ENCODE measurements around the gene TP73. TPM values are rescaled to one million over a fixed set of nuclear protein-coding genes. Genes with fewer than 3 reads are reported as not detected.

Gene TP73
- polyA plus RNA-seq, 1 donor from 2014 or later: not detected

DNA sequence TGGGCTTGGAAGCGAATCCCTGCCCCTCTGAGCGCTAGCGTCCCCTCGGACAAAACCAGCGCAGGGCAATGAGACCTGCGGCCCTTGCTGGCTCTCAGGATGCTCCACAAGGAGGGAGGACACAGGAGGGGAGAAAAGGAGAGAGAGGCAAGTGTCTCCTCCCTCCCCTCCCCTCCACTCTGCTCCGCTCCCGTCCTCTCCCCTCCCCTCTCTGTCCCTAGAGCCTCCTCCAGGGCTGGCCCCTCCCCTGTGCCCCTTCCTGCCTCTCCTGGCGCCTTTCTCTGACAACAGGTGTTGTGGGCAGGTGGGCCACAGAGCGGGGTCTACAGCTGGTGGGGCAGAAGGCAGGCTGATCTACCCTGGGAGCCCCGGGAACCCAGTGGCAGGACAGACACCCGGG lies 35.2 kb downstream of the TP73 start:
- Histone ChIP-seq H3F3A (ENCODE audit: insufficient read depth, low read length, poor library complexity, severe bottlenecking) (no peaks in the 10 kb centered on the region), H3K27me3 (ENCODE audit: insufficient read depth, low read depth, low read length) (no peaks in the 10 kb centered on the region), H3K9me3 (ENCODE audit: low read length) (no peaks in the 10 kb centered on the region), H4K20me1 (ENCODE audit: insufficient read depth) (no peaks in the 10 kb centered on the region), H3K4me2 (ENCODE audit: low read length) (no peak overlapping the region), H3K9me2 (ENCODE audit: insufficient read depth, low read length) (no peaks in the 10 kb centered on the region), H3K27ac (ENCODE audit: low read length) (no peak overlapping the region), H3K79me2 (replicated peaks; ENCODE audit: insufficient read depth, low read length) (no peaks in the 10 kb centered on the region), H3K36me3 (ENCODE audit: insufficient read depth, low read length) (no peaks in the 10 kb centered on the region), H3K9ac (ENCODE audit: low read length) (no peak overlapping the region), H3K4me3 (ENCODE audit: low read length) (no peak overlapping the region), H2AFZ (ENCODE audit: low read depth, low read length) (no peak overlapping the region)
- TF ChIP-seq EP300 (conservative IDR thresholded peaks at IDR 0.05; ENCODE audit: poor library complexity, severe bottlenecking) (no peak), RAD21 (conservative IDR thresholded peaks at IDR 0.05) (no peak), EZH2 (IDR thresholded peaks at IDR 0.05; ENCODE audit: borderline replicate concordance, insufficient read depth, low read length, poor library complexity, severe bottlenecking) (no peak), MXI1 (conservative IDR thresholded peaks at IDR 0.05; ENCODE audit: poor library complexity, severe bottlenecking) (no peak), POLR2AphosphoS5 (IDR thresholded peaks at IDR 0.05) (no peak)

DNA sequence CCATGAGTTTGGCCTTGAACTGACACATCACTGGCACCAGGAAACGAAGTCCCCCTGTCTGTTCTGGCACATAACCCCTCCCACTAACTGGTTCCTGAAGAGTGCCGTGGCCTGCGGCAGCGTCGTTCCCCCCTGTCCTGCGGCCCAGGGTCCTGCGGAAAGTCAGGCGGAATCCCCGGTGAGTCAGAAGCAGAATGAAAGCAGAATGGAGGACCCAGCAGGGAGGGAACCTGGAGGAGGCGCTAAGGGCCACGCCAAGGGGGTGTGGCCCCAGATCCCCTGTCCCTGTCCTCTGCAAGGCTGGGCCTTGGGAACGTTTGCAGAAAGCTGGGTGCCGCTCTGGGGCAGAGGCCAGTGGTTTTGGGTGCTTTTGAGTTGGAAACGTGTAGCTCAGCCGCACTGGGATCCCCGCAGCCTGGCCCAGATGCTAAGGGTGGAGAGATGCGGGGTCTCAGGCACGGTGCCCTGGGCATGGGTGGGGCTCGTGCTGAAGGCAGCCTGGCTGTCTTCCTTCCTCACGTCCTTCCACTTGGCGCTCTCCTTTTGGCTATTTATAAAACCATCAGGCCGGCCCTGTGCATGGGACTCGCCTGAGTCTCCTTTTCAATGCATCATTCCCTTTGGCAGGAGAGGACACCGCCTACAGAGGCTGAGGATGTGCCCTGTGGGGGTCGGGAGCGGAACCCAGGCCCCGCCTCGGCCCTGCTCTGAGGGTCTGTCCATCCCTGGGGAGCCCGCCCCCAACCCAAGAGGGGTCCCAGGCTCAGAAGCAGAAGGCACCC lies 36.2 kb downstream of the TP73 start:
- no peaks in the 10 kb centered on the region for H3K9me3 ChIP-seq (ENCODE audit: low read length)
- H3K27me3 ChIP-seq (ENCODE audit: insufficient read depth, low read depth, low read length): no peaks in the 10 kb centered on the region
- H3K79me2 ChIP-seq (replicated peaks; ENCODE audit: insufficient read depth, low read length): no peaks in the 10 kb centered on the region
- no peak for TF ChIP-seq TAF1 (IDR thresholded peaks at IDR 0.05; ENCODE audit: low read depth)
- no peak for TF ChIP-seq EP300 (conservative IDR thresholded peaks at IDR 0.05; ENCODE audit: poor library complexity, severe bottlenecking)
- no peak for TF ChIP-seq RAD21 (conservative IDR thresholded peaks at IDR 0.05)
- TF ChIP-seq, protein P1, sequence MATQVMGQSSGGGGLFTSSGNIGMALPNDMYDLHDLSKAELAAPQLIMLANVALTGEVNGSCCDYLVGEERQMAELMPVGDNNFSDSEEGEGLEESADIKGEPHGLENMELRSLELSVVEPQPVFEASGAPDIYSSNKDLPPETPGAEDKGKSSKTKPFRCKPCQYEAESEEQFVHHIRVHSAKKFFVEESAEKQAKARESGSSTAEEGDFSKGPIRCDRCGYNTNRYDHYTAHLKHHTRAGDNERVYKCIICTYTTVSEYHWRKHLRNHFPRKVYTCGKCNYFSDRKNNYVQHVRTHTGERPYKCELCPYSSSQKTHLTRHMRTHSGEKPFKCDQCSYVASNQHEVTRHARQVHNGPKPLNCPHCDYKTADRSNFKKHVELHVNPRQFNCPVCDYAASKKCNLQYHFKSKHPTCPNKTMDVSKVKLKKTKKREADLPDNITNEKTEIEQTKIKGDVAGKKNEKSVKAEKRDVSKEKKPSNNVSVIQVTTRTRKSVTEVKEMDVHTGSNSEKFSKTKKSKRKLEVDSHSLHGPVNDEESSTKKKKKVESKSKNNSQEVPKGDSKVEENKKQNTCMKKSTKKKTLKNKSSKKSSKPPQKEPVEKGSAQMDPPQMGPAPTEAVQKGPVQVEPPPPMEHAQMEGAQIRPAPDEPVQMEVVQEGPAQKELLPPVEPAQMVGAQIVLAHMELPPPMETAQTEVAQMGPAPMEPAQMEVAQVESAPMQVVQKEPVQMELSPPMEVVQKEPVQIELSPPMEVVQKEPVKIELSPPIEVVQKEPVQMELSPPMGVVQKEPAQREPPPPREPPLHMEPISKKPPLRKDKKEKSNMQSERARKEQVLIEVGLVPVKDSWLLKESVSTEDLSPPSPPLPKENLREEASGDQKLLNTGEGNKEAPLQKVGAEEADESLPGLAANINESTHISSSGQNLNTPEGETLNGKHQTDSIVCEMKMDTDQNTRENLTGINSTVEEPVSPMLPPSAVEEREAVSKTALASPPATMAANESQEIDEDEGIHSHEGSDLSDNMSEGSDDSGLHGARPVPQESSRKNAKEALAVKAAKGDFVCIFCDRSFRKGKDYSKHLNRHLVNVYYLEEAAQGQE (IDR thresholded peaks at IDR 0.05; ENCODE audit: borderline replicate concordance): no peak
- TF ChIP-seq EZH2 (IDR thresholded peaks at IDR 0.05; ENCODE audit: borderline replicate concordance, insufficient read depth, low read length, poor library complexity, severe bottlenecking): no peak
- H3F3A ChIP-seq (ENCODE audit: insufficient read depth, low read length, poor library complexity, severe bottlenecking): no peaks in the 10 kb centered on the region
- H4K20me1 ChIP-seq (ENCODE audit: insufficient read depth): no peaks in the 10 kb centered on the region
- no peaks in the 10 kb centered on the region for H3K36me3 ChIP-seq (ENCODE audit: insufficient read depth, low read length)
- no peak overlapping the region for H3K4me3 ChIP-seq (ENCODE audit: low read length)
- H2AFZ ChIP-seq (ENCODE audit: low read depth, low read length): no peak overlapping the region
- no peaks in the 10 kb centered on the region for H3K9me2 ChIP-seq (ENCODE audit: insufficient read depth, low read length)
- H3K9ac ChIP-seq (ENCODE audit: low read length): no peak overlapping the region
- H3K4me2 ChIP-seq (ENCODE audit: low read length): no peak overlapping the region
- no peak overlapping the region for H3K27ac ChIP-seq (ENCODE audit: low read length)

DNA sequence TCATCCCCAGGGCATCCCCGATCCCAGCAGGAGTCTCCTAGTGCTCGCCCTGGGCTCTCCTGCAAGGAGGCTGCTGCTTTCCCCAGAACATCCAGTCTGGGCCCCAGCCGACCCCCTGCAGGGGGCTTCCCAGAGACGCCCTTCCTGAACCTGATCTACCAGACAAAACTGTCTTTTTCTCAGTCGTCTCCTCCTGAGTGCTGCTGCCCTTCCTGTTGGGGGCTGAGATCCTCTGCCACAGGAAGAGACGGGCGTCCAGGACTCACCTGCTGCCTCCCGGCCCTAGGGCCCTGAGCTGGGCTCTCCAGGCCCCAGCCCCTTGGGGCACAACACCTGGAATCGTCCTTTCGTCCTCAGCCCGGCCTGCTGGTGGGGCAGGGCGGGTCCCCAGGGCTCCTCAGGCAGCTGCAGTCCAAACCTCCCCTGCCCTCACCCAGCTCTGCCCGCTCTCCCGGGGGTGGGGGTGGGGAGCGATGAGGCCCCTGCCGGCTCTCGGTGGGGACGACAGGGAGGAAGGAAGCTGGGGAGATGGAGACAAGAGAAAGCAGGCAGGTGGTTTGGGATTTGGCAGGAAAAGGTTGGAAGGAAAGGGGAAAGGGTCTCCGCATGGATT lies 36.9 kb downstream of the TP73 start:
- H3K9me2 ChIP-seq (ENCODE audit: insufficient read depth, low read length): no peaks in the 10 kb centered on the region
- no peaks in the 10 kb centered on the region for H4K20me1 ChIP-seq (ENCODE audit: insufficient read depth)
- no peak overlapping the region for H3K4me3 ChIP-seq (ENCODE audit: low read length)
- no peaks in the 10 kb centered on the region for H3K79me2 ChIP-seq (replicated peaks; ENCODE audit: insufficient read depth, low read length)
- H3K27ac ChIP-seq (ENCODE audit: low read length): no peak overlapping the region
- no peaks in the 10 kb centered on the region for H3F3A ChIP-seq (ENCODE audit: insufficient read depth, low read length, poor library complexity, severe bottlenecking)
- H2AFZ ChIP-seq (ENCODE audit: low read depth, low read length): no peak overlapping the region
- H3K36me3 ChIP-seq (ENCODE audit: insufficient read depth, low read length): no peaks in the 10 kb centered on the region
- no peak overlapping the region for H3K9ac ChIP-seq (ENCODE audit: low read length)
- no peak overlapping the region for H3K4me2 ChIP-seq (ENCODE audit: low read length)
- TF ChIP-seq, protein P1 (IDR thresholded peaks at IDR 0.05; ENCODE audit: borderline replicate concordance): no peak
- TF ChIP-seq SMC3 (conservative IDR thresholded peaks at IDR 0.05; ENCODE audit: poor library complexity) (no peak), RAD21 (conservative IDR thresholded peaks at IDR 0.05) (no peak), MXI1 (conservative IDR thresholded peaks at IDR 0.05; ENCODE audit: poor library complexity, severe bottlenecking) (no peak), POLR2AphosphoS5 (IDR thresholded peaks at IDR 0.05) (no peak), EP300 (conservative IDR thresholded peaks at IDR 0.05; ENCODE audit: poor library complexity, severe bottlenecking) (no peak), EZH2 (IDR thresholded peaks at IDR 0.05; ENCODE audit: borderline replicate concordance, insufficient read depth, low read length, poor library complexity, severe bottlenecking) (no peak), TAF1 (IDR thresholded peaks at IDR 0.05; ENCODE audit: low read depth) (no peak)
- TF ChIP-seq, protein P2, sequence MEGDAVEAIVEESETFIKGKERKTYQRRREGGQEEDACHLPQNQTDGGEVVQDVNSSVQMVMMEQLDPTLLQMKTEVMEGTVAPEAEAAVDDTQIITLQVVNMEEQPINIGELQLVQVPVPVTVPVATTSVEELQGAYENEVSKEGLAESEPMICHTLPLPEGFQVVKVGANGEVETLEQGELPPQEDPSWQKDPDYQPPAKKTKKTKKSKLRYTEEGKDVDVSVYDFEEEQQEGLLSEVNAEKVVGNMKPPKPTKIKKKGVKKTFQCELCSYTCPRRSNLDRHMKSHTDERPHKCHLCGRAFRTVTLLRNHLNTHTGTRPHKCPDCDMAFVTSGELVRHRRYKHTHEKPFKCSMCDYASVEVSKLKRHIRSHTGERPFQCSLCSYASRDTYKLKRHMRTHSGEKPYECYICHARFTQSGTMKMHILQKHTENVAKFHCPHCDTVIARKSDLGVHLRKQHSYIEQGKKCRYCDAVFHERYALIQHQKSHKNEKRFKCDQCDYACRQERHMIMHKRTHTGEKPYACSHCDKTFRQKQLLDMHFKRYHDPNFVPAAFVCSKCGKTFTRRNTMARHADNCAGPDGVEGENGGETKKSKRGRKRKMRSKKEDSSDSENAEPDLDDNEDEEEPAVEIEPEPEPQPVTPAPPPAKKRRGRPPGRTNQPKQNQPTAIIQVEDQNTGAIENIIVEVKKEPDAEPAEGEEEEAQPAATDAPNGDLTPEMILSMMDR (IDR thresholded peaks at IDR 0.05; ENCODE audit: poor library complexity, severe bottlenecking): no peak
- H3K9me3 ChIP-seq (ENCODE audit: low read length): no peaks in the 10 kb centered on the region
- no peaks in the 10 kb centered on the region for H3K27me3 ChIP-seq (ENCODE audit: insufficient read depth, low read depth, low read length)

Measured in neural cell (in vitro differentiated cells).